ENCODE measurements around the gene ANGEL1.

The ANGEL1 gene

GRCh38 chr14:76763096-76764041 lies 49.3 kb downstream of the ANGEL1 start:
- DNase-seq = no peak

GRCh38 chr14:76762411-76763095 lies 50.1 kb downstream of the ANGEL1 start:
- no peak for DNase-seq

GRCh38 chr14:76761960-76762410 lies 50.7 kb downstream of the ANGEL1 start:
- DNase-seq = no peak

GRCh38 chr14:76761136-76761959 lies 51.3 kb downstream of the ANGEL1 start, which contains the start of gene VASH1:
TSS of gene VASH1 (plus strand) at chr14:76761468. CDS start at chr14:76762822, 1,354 bp downstream.
- DNase-seq = peak; percentile 37

GRCh38 chr14:76760331-76761135 lies 52.1 kb downstream of the ANGEL1 start:
- no peak for DNase-seq

GRCh38 chr14:76759589-76759988 lies 53.1 kb downstream of the ANGEL1 start:
- DNase-seq = no peak

GRCh38 chr14:76756371-76756750 lies 56.3 kb downstream of the ANGEL1 start:
- no peak for DNase-seq

GRCh38 chr14:76755610-76756370 lies 56.9 kb downstream of the ANGEL1 start:
- DNase-seq = no peak

- DNase-seq = no peak
Observed at GRCh38 chr14:76754586-76754985, 58.1 kb downstream of the ANGEL1 start.

- DNase-seq = no peak
Observed at GRCh38 chr14:76753541-76754198, 59.0 kb downstream of the ANGEL1 start.

GRCh38 chr14:76752744-76753143 lies 59.9 kb downstream of the ANGEL1 start:
- DNase-seq = no peak

GRCh38 chr14:76742966-76743365 lies 69.7 kb downstream of the ANGEL1 start:
- no peak for DNase-seq

- DNase-seq = no peak
Observed at GRCh38 chr14:76742185-76742584, 70.5 kb downstream of the ANGEL1 start.

- no peak for DNase-seq
Observed at GRCh38 chr14:76741074-76741473, 71.6 kb downstream of the ANGEL1 start.

Measured in NCI-H526 treated with DMSO at 0.1 percent for 48 hours (cell line).